Caco-2 (cell line): ENCODE measurements around the gene PFKFB2. TPM values are rescaled to one million over a fixed set of nuclear protein-coding genes. Genes with fewer than 3 reads are reported as not detected.

ENCODE experiments used
- BruUV-seq: library from RNA; stranded (reverse); fragments of 400-500 nt; replicated peaks from 2 replicates; lab custom pipeline; 2021; lab: Mats Ljungman, UMichigan
- CTCF ChIA-PET: fragments of 300-600 bp; sonication (Branson Sonifier 250); formaldehyde crosslinking; loops from one replicate; lab custom pipeline; 2022; ENCODE audit warnings: antibody characterized with exemption; lab: Charles Lee
- POLR2A ChIA-PET: fragments of 300-600 bp; sonication (Branson Sonifier 250); formaldehyde crosslinking; loops from one replicate; lab custom pipeline; 2022; ENCODE audit warnings: antibody characterized with exemption; lab: Charles Lee
- DNase-seq, 2 experiments: peaks; one replicate each; pipeline versions ENCODE4 v3.0.0 to v3.0.0-alpha.2; 2020 to 2022
- H3K27me3 ChIP-seq: replicated peaks from 2 replicates; pipeline ENCODE4 v1.6.0; 2011; ENCODE audit warnings: low read length; ENCODE audit not compliant: control insufficient read depth, insufficient read depth
- H3K36me3 ChIP-seq: 2 replicates; pipeline ENCODE4 v1.5.1; 2011; ENCODE audit warnings: low read length; ENCODE audit not compliant: control insufficient read depth, insufficient read depth
- H3K4me1 ChIP-seq: fragments of 250-450 bp; sonication (Bioruptor Pico); 2 replicates; pipeline ENCODE4 v1.5.1; 2020; ENCODE audit warnings: mild to moderate bottlenecking
- H3K4me3 ChIP-seq: 2 replicates; pipeline ENCODE4 v1.5.1; 2011; ENCODE audit warnings: low read depth, mild to moderate bottlenecking, control low read depth, low read length
- H3K9me3 ChIP-seq: fragments of 250-450 bp; sonication (Bioruptor Pico); 2 replicates; pipeline ENCODE4 v1.5.1; 2020; ENCODE audit warnings: mild to moderate bottlenecking, moderate library complexity
- H3K27ac Mint-ChIP-seq: one replicate; pipeline ENCODE4 v1.8.0; 2022; ENCODE audit warnings: mixed read lengths; ENCODE audit not compliant: unreplicated experiment
- H3K27me3 Mint-ChIP-seq: one replicate; pipeline ENCODE4 v1.8.0; 2022; ENCODE audit warnings: mixed read lengths; ENCODE audit not compliant: insufficient read depth, unreplicated experiment
- H3K36me3 Mint-ChIP-seq: one replicate; pipeline ENCODE4 v1.8.0; 2022; ENCODE audit warnings: mild to moderate bottlenecking, mixed read lengths; ENCODE audit not compliant: insufficient read depth, unreplicated experiment
- H3K4me1 Mint-ChIP-seq: one replicate; pipeline ENCODE4 v1.8.0; 2022; ENCODE audit warnings: low read depth, mixed read lengths; ENCODE audit not compliant: unreplicated experiment
- H3K4me3 Mint-ChIP-seq: one replicate; pipeline ENCODE4 v1.8.0; 2022; ENCODE audit warnings: mild to moderate bottlenecking, moderate library complexity, mixed read lengths; ENCODE audit not compliant: unreplicated experiment
- H3K9me3 Mint-ChIP-seq: one replicate; pipeline ENCODE4 v1.8.0; 2022; ENCODE audit warnings: mixed read lengths; ENCODE audit not compliant: unreplicated experiment
- CTCF ChIP-seq, 2 experiments: fragments of 200-600 bp in 1 of 2; IDR thresholded peaks; 1 replicate in 1 of 2; 2 replicates in 1 of 2; pipeline versions ENCODE4 v1.5.1 to v1.8.0; 2011 to 2022; ENCODE audit warnings: antibody characterized with exemption in 1 of 2, control low read depth in 1 of 2, inconsistent platforms in 1 of 2, low read depth in 1 of 2, low read length in 1 of 2, mild to moderate bottlenecking in 1 of 2, moderate library complexity in 1 of 2; ENCODE audit not compliant: insufficient read depth in 1 of 2, severe bottlenecking in 1 of 2, unreplicated experiment in 1 of 2
- intact Hi-C: fragments of 100-400 bp; cut with micrococcal nuclease; formaldehyde crosslinking; loops from one replicate; pipeline ENCODE4 v1.10.0; 2022; ENCODE audit not compliant: unreplicated experiment
- total RNA-seq: library from RNA; stranded (reverse); gene quantifications from 2 replicates; pipeline ENCODE4 v1.2.3, GENCODE V29; 2022

The PFKFB2 gene
- total RNA-seq, 1 experiment from 2014 or later: 38.9 TPM

- intact Hi-C loops: loop anchor here (1.0 to 2.0 kb wide), 2 partner anchors 11 to 19 kb away; partner anchors contain the start of gene YOD1
- no peak for TF ChIP-seq CTCF (IDR thresholded peaks at IDR 0.05; ENCODE audit: insufficient read depth in 1 of 2, low read depth in 1 of 2, low read length in 1 of 2, severe bottlenecking in 1 of 2, unreplicated experiment in 1 of 2)
- Mint-ChIP-seq H3K9me3 (no peaks in the 10 kb centered on the region), H3K36me3 (peaks cover 9% of the 10 kb centered on the region), H3K4me1 (peaks cover 44% of the 10 kb centered on the region), H3K4me3 (peak overlapping the region; percentile 78), H3K27ac (peak overlapping the region; percentile 88), H3K27me3 (no peaks in the 10 kb centered on the region)
- peak overlapping the region; percentile 41 for H3K4me3 ChIP-seq
- no peaks in the 10 kb centered on the region; the same call in 1 of the 2 replicates for H3K36me3 ChIP-seq
- H3K4me1 ChIP-seq: peaks cover 59% of the 10 kb centered on the region
- no peaks in the 10 kb centered on the region for H3K27me3 ChIP-seq
- ChIA-PET POLR2A (interaction anchor here (0.5 to 3.8 kb wide), 6 partner anchors 11 to 1479 kb away, joined by 4 to 39 read pairs (median 10); partner anchors contain the start of genes CD55, PFKFB2 and YOD1), CTCF (interaction anchor here (0.9 to 1.8 kb wide), 4 partner anchors 7 to 97 kb away, joined by 3 to 15 read pairs (median 8); partner anchors contain the start of gene PFKFB2)
- no TSS peak for BruUV-seq
- DNase-seq: no peak
- no peaks in the 10 kb centered on the region for H3K9me3 ChIP-seq
Observed at GRCh38 chr1:207031632-207032264, 21.3 kb upstream of the PFKFB2 start.

- H3K9me3 ChIP-seq: no peaks in the 10 kb centered on the region
- intact Hi-C loops: loop anchor here (1.0 to 2.0 kb wide), 2 partner anchors 12 to 18 kb away; partner anchors contain the start of gene YOD1
- DNase-seq: peak; percentile 89 to 93
- H3K4me1 Mint-ChIP-seq: peaks cover 36% of the 10 kb centered on the region
- H3K4me3 Mint-ChIP-seq: peak within 1 kb of the TSS; percentile 78
- H3K9me3 Mint-ChIP-seq: no peaks in the 10 kb centered on the region
- H3K36me3 Mint-ChIP-seq: peaks cover 1% of the 10 kb centered on the region
- no TSS peak for BruUV-seq
- peaks cover 51% of the 10 kb centered on the region for H3K4me1 ChIP-seq
- H3K27me3 Mint-ChIP-seq: no peaks in the 10 kb centered on the region
- no peaks in the 10 kb centered on the region for H3K27me3 ChIP-seq
- no peaks in the 10 kb centered on the region for H3K36me3 ChIP-seq
- POLR2A ChIA-PET: interaction anchor here (0.6 to 3.8 kb wide), 10 partner anchors 8 to 1744 kb away, joined by 3 to 39 read pairs (median 6); partner anchors contain the start of genes CD55, PFKFB2 and YOD1
- TF ChIP-seq CTCF (IDR thresholded peaks at IDR 0.05; ENCODE audit: insufficient read depth in 1 of 2, low read depth in 1 of 2, low read length in 1 of 2, severe bottlenecking in 1 of 2, unreplicated experiment in 1 of 2): no peak
- CTCF ChIA-PET: interaction anchor here (0.6 to 1.8 kb wide), 12 partner anchors 8 to 372 kb away, joined by 3 to 15 read pairs (median 4); partner anchors contain the start of gene PFKFB2
- H3K27ac Mint-ChIP-seq: peak within 1 kb of the TSS; percentile 88
- peak within 1 kb of the TSS; percentile 41 for H3K4me3 ChIP-seq
Observed at GRCh38 chr1:207032528-207033017, 20.5 kb upstream of the PFKFB2 start, which contains the start of gene C1orf116. C1orf116 (minus strand) TSS chr1:207032756; CDS start chr1:207027598, 5,158 bp downstream.

GRCh38 chr1:207033302-207033701, 19.8 kb upstream of the PFKFB2 start:
- no peak for DNase-seq
- intact Hi-C loops: loop anchor here (2.0 kb wide), 1 partner anchor 17 kb away; the partner anchor contains the start of gene YOD1
- no peak overlapping the region for H3K4me3 ChIP-seq
- BruUV-seq: no TSS peak
- no peak overlapping the region for H3K27ac Mint-ChIP-seq
- ChIA-PET POLR2A (interaction anchor here (0.6 to 3.8 kb wide), 8 partner anchors 9 to 288 kb away, joined by 3 to 39 read pairs (median 7); partner anchors contain the start of genes CD55, PFKFB2 and YOD1), CTCF (interaction anchor here (0.9 to 1.8 kb wide), 6 partner anchors 12 to 289 kb away, joined by 3 to 15 read pairs (median 7); partner anchors contain the start of gene PFKFB2)
- no peaks in the 10 kb centered on the region for H3K9me3 ChIP-seq
- TF ChIP-seq CTCF (IDR thresholded peaks at IDR 0.05; ENCODE audit: insufficient read depth in 1 of 2, low read depth in 1 of 2, low read length in 1 of 2, severe bottlenecking in 1 of 2, unreplicated experiment in 1 of 2): no peak
- no peaks in the 10 kb centered on the region for H3K36me3 Mint-ChIP-seq
- H3K4me1 Mint-ChIP-seq: peaks cover 33% of the 10 kb centered on the region
- no peaks in the 10 kb centered on the region for H3K27me3 Mint-ChIP-seq
- H3K4me1 ChIP-seq: peaks cover 44% of the 10 kb centered on the region
- no peaks in the 10 kb centered on the region for H3K9me3 Mint-ChIP-seq
- no peaks in the 10 kb centered on the region for H3K36me3 ChIP-seq
- peak overlapping the region; percentile 78 for H3K4me3 Mint-ChIP-seq
- no peaks in the 10 kb centered on the region for H3K27me3 ChIP-seq
